ENCODE results near the gene TBK1.

TBK1 gene

DNA sequence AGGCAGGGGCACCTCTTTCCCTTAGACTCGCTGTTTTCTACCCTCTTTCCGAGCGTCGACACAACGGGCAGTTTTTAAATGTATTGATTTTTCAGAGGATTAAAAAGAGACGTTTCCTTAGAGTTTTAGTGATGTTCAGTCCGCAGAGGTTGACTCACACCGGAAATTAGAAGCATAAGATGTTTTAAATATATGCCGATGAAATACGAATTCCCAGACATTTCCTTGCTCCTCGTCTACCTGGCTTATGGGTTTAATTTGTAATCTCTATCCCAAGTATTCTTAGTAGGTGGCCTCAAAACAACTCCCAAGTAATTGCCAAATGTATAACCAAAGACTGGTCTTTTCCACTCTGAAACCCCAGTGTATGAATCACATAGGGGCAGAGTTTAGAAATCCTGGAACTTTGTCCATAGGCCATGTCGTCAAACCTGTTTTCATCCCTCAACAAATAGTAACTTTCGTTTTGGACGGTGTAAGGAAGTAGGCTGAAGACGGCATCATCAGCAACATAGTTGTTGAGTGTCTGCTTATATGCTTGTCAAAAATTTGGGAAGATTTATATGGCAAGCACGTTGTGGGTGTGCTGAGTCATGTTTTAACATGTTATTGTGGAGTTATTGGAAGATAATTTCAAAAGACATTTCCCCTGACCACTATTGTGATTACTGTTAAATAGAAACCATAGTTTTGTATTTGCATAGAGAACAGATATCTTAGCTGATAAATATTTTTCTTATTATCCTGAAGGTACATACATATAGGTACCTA lies 824 bp downstream of the TBK1 start:
- DNase-seq = no peak

DNA sequence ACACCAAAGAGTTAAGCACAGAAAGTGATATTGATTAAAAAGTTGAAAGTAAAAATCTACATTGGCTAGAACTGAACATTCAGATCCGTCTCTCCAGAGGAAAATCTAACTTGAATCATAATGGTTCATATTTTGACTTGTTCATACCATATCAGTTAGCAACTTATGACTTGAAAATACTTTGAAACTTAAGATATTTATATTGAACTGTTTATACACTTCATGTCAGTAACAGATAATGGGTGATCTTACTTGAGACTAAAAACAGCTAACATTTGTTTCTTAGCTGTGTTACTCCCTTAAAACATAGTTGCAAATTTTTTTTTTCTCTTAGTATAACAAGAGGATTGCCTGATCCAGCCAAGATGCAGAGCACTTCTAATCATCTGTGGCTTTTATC lies 3.6 kb downstream of the TBK1 start:
- DNase-seq = no peak

DNA sequence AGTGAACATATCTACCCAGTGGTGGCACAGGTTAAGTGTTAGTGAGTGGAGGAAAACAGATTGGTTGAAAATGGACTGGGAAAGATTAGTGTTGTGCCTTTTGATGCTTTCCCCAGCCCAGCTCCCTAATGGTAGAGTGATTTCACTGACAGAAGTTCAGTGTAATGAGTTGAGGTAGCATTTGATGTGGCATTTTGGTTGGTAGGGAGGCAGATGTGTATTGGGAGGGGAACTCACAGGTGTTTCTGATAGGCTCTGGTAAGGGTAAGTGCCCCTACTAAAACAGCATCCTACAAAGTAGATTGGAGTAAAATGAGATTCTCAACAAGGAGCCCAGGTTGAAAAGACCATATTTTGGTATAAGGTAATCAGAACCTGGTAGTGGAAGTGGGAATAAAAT lies 4.2 kb downstream of the TBK1 start:
- DNase-seq = no peak

DNA sequence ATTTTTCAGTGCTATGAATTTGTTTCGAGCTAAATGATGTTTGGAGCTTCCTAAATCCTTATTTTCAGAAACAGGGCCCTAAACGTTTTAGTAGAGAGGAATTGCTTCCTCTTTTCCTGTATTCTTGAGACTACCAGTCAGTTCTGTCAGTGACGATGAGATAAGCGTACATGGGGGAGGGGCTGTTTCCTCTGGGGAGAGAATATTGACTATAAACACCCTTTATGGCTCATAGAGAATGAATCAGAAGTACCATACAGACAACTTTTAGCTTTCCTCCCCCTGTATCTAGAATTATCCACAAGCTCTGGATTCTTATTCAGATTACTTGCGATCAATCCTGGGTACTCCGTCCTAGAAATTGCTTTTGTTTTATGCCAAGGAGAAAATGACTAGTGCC lies 5.1 kb downstream of the TBK1 start:
- DNase-seq = no peak

DNA sequence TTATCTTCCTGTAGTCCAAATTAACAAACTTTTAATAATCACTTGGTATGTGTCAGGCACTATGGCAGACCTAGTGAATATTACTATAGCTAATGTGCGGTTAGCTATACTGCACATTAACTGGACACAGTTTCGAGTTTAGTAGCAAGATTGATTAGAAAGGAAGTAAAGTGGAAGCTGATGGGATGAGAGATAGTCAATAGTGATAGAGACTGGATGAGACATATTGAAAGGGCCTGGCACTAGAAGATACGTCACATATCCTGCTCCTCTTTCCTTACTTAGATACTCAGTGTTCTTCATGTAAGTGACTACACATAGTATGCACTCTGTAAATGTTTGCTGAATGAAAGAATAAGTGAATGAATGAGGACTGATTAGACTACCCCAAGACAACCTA lies 5.5 kb downstream of the TBK1 start:
- DNase-seq = no peak

DNA sequence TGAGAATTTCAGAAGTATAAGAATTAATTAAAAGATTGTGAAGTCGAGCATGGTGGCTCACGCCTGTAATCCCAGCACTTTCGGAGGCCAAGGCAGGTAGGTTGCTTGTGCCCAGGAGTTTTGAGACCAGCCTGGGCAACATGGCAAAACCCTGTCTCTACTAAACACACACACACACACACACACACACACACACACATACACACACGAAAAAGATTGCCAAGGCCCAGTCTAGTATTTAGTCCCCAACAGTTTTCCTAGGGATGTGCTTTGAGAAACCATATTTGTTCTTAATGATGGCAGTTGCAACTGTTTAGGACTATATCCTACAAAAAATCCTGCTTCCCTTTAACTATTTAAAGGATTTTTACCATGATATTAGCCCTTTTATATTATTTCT lies 6.0 kb downstream of the TBK1 start:
- DNase-seq = no peak

DNA sequence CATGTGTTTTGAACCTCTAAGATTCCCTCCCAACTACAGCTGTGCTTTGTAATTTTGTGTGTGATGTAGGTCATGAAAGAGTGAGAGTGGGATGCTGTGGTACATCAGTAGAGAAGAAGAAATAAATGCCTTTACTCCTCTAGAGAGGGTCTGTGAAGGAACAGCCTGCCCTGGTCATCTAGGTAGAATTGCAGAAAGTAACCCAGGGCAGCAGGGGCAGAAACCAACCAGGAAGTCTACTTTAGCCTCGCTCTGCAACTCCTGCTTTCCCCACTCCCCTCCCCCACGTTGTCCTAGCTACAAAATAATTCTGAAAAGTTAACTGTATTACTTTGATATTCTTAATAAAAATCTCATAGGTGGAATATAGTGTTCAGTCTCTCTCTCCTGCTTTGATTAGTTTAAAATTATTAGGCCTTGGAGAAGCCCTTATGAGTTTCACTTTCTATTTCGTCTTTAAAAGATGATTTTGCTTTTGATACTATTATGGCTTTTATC lies 7.5 kb downstream of the TBK1 start:
- DNase-seq = no peak

DNA sequence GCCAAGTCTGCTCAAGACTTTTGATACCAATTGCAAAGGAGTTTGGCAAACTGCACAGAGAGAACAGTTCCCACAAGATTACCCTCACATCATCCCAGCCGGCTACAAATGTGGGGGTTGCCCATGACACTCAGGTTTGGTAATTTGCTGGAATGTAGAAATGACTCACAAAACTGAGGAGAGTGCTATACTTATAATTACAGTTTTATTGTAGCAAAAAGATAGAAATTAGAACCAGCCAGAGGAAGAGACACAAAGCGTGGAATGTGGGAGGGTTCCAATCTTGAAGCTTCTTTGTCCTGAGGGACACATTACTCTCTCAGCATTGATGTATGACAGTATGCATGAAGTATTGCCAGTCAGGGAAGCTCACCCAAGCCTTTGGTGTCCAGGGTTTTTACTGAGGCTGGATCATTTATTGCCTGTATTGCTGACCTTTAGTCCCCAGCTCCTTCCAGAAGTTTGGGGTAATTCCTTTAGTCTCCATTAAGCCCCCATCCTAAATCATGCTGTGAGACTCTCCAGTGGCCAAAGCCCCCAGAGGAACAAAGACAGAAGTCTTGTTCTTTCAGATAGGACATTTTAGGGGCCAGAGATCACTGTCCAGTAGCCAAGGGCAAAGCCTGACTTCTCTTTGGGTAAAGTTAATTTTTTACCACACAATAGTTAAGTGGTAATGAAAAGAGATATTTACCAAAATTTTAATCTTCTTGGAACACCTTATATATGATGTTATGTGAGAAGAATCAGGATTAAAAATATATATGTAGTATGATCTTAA lies 9.9 kb downstream of the TBK1 start:
- DNase-seq = no peak

DNA sequence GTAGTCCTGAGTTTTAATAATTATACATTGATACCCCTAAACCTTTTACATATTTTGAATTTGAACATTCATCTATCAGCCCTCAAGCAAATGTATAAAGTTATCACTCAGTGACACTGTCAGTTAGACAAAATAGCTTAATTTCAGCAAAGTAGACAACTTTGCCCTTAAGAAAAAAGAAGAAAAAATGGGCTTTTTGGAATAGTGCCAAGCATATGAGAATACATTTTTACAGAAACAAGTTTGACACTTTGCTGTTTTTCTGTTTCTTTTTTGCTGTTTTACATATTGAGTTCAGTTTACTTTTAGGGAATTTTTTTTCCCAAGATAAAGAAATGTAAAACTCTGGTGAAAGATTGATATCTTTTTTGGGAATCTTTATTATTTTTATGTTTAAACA lies 14.3 kb downstream of the TBK1 start:
- DNase-seq = no peak

DNA sequence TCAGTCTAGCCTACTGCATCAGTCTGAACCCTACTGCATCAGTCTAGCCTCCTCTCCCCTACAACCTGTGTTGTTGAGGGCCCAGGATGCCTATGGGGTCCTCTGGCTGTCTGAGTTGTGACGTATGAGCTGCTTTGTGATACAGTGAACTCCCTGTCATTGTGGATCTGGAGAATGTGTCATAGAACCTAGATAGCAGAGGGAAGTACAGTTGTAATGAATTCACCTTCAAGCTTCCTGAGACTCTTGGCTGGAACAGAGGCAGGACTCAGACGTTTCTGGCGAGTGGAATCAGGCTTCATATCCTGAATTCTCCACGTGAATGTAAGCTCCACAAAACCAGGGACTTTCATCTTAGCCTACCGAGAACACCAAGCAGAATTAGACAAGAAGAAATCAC lies 17.0 kb downstream of the TBK1 start:
- DNase-seq = no peak

DNA sequence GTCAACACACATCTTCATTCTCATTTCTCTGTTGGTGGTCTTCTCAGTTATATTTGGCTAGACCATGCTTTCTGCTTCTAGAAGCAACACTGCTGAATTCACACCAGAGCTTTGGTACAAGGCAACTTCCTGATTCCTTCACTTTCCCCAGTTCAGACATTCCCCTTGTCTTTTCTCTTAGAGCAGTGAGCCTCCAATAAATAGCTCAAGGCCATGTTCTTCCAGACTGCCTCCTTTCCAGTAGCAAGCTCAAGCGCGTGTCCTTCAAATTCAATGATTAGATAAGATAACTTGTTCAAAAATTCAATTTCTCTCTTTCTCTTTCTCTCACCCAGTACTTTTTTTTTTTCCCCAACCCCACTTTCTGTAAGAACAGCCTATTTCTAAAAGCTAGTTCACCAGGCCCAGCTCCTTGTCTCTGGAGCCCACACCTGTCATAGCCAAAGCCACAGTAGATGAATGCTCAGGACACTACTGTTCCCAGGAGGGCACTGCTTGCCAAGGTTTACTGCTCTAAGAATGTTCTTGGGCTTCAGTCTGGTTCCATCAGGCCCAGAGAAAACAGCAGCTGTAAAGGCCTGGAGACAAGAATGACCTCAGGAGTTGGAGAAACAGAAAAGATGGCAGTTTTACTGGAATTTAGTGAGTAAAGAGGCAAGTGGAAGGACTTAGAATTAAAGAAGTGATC lies 17.7 kb downstream of the TBK1 start:
- DNase-seq = no peak

DNA sequence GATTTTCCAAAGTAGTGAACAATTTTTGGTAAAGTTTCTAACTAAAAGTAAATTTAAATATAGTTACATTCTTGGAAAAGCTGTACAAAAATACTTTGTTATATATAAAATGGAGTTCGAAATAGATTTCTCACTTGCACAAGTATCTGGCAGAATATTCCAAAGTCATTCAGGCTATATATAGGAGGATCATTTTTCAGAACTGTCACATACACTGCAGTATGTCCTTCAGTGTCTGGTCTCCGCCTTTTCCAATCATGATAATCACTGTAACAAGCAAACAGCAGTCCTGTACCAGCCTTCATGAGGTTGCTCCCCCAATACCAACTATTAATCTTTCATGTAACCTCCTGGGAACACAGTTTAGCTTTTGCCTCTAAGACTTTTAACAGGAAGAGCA lies 18.6 kb downstream of the TBK1 start:
- DNase-seq = no peak

DNA sequence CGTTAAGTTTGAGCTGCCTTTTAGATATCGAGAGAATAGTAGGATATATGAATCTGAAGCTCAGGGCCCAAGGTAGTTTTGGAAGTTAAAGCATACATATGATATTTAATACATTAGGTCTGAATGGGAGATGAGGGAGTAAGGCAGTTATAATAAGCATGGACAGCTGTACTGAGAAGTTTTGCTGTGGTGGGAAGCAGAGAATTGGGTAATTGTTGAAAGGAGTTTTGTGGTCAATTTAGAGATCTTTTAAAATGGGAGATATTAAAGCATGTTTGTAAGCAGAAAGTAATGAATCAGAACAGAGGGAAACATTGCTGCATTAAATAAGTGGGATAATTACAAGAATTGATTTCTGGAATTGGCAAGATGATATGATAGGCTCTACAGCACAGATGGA lies 21.3 kb downstream of the TBK1 start:
- DNase-seq = no peak

DNA sequence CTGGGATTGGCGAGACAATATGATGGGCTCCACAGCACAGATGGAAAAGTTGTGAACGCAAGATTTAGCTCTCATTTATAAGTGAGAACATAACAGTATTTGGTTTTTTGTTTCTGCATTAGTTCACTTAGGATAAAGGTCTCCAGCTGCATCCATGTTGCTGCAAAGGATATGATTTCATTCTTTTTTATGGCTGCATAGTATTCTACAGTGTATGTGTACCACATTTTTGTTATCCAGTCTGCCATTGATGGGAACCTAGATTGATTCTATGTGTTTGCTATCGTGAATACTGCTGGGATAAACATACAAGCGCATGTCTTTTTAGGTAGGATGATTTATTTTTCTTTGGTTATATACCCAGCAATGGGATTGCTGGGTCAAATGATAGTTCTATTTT lies 23.6 kb downstream of the TBK1 start:
- DNase-seq = no peak

DNA sequence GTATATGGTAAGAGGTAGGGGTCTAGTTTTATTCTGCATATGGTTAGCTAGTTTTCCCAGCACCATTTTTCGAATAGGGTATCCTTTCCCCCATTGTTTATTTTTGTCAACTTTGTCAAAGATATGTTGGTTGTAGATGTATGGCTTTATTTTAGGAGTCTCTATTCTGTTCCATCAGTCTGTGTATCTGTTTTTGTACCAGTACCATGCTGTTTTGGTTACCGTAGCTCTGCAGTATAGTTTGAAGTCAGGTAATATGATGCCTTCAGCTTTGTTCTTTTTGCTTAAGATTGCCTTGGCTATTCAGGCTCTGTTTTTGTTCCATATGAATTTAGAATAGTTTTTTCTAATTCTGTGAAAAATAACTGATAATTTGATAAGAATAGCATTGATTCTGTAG lies 24.9 kb downstream of the TBK1 start:
- DNase-seq = no peak

DNA sequence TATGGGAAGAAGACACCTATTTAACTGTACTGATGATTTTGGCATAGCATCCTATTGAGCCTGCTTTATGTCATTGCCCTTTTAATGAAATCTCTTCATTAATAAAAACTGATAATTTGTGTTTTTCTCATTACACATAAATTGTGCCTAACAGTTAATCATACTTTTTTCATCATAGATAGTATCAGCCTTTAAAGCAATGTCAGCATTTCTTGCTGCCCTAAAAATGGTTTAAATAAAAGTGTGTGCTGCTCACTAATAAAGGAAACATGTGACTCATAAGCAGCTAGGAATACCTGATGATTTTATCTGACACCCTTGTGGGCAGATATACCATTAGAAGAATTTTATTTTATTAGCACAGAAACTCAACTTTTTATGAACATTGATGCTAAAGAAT lies 26.7 kb downstream of the TBK1 start:
- DNase-seq = no peak

DNA sequence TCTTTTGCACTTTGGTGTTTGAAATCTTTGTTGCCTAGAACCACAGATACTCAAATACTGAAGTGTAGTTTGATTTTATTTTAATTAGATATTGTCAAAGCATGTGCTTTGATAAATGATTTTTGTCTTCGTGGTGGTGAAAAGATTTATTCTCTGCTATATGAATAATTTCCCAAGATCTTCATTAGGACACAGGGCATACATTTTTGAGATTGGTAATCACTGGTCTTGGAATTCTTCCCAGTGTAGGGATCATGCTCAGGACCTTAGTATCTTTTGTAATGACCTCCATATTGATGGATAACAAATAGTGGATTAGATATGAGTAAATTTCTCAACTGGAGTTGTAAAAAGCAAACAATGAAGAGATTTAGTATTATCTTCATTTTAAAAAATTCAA lies 28.2 kb downstream of the TBK1 start:
- no peak for DNase-seq

DNA sequence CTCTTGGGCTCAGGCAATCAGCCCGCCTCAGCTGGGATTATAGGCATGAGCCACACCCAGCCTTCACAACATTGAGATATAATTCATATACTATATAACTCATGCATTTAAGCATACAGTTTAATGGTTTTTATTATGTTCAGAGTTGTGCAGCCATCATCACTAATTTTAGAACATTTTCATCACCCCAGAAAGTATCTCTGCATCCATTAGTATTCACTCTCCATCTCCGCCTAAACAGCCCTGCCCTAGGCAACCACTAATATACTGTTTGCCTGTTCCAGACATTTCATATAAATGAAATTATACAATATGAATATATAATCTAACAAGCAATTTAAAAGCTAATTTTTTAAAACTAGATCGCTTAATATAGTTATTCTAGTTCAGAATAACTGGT lies 34.7 kb downstream of the TBK1 start:
- no peak for DNase-seq

DNA sequence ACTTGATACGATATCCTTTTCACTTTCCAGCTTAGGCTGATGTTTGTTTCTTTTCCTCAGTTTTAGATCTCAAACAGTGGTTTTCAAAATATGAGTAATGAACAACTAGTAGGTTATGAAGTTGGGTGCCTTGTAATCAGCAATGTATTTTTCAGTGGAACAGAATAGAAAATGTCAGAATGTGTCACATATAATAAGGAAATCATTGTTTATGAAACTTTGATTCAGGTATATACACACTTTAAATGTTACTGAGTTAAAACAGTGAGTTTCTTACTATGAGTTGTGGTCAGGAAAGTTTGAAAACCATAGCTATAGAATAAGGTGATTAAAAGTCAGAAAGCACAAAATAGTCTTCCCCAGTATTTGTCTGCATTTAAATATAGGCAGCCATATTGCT lies 39.8 kb downstream of the TBK1 start:
- no peak for DNase-seq

DNA sequence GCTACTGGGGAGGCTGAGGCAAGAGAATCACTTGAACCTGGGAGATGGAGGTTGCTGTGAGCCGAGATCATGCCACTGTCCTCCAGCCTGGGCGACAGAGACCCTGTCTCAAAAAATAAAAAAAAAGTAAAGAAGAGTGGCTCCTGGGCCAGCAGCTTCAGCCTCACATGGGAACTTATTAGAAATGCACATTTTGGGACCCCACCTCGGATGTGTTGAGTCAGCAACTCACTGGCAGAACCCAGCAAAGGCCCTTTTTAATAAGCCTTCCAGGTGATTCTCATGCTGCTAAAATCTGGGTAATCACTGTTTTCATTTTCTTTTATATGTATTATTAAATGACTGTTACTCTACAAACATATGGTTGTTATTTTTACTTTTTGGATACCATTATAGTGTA lies 41.6 kb downstream of the TBK1 start:
- no peak for DNase-seq

DNA sequence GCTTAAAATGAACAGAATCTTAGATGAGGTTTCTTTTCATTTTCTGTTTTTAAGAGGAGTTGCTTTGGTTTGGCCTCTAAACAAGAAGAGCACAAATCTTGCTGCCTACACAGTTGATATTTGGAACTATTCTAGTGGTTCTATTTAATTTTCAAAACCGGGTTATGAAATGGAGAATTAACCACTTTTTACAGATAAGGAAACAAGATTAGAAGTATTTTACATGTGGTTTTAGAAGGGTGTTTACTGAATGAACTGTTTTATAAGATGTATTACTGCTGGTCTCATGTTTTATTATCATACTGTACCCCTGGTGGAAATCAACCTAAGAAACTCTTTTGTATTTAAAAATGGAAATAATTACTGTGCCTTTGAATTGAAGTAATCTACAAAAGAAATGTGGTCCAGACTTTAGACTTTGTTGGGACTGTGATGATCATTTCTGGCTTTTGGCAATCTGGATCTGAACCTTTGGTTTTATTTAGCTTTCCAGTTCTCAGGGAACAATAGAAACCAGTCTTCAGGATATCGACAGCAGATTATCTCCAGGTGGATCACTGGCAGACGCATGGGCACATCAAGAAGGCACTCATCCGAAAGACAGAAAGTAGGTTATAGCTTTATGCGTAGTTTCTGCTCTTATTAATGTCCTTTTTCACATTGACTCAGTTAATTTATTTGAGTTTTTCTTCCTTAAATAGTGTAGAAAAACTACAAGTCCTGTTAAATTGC lies 43.2 kb downstream of the TBK1 start:
- no peak for DNase-seq

DNA sequence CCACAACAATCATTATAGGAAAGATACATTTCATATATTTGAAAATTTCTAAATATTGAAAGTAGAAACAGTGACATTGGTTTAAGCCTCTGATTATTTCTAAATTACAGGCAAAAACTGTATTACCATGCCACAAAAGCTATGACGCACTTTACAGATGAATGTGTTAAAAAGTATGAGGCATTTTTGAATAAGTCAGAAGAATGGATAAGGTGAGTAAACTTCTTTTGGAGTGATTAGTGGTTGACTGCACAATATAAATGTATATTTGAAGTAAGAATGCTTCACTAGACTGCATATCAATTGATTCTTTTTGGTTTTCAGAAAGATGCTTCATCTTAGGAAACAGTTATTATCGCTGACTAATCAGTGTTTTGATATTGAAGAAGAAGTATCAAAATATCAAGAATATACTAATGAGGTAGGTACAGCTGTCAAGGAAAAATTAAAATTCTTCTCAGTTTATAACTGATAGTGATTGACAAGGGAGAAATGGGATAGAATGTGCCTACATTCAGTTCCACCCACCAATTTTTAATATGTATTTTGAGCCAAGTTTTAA lies 45.0 kb downstream of the TBK1 start:
- no peak for DNase-seq

DNA sequence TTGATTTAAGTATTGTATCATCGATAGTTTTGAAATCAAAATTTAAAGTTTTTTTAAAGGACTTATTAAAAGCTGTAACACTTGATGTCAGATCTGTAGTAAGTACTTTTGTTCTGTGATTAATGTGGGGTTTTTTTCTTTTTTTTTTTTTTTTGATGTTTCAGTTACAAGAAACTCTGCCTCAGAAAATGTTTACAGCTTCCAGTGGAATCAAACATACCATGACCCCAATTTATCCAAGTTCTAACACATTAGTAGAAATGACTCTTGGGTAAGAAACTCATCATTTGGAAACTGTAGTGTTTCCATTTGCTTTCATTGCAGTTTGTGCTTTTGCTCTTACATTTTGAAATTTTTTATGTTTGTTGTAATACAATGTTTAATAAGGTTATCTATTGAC lies 45.6 kb downstream of the TBK1 start:
- no peak for DNase-seq

Measured in retina (tissue), 1 donor.